ENCODE measurements around the gene OR10H1.

The OR10H1 gene

GRCh38 chr19:15813916-15814315 lies 1.5 kb downstream of the OR10H1 start:
- Histone ChIP-seq H3K4me1 (ENCODE audit: control insufficient read depth, low read length) (peaks cover 7% of the 10 kb centered on the region; the same call in 1 of the 2 replicates), H3K4me3 (ENCODE audit: low read length) (no peak overlapping the region), H3K27ac (ENCODE audit: low read depth, low read length) (no peak overlapping the region), H3K4me2 (ENCODE audit: low read length) (no peak overlapping the region), H3K27me3 (ENCODE audit: control insufficient read depth, low read length) (peaks cover 3% of the 10 kb centered on the region; the same call in 1 of the 2 replicates), H3K36me3 (ENCODE audit: control insufficient read depth, low read length) (no peaks in the 10 kb centered on the region), H3K79me2 (ENCODE audit: control insufficient read depth, low read length) (no peaks in the 10 kb centered on the region), H4K20me1 (ENCODE audit: control insufficient read depth, insufficient read depth, low read depth, low read length) (no peaks in the 10 kb centered on the region), H3F3A (ENCODE audit: control insufficient read depth, insufficient read depth) (no peaks in the 10 kb centered on the region), H3K9me2 (replicated peaks; ENCODE audit: control insufficient read depth, low read length) (no peaks in the 10 kb centered on the region), H3K9me3 (ENCODE audit: control insufficient read depth, insufficient read depth, low read length) (no peaks in the 10 kb centered on the region)
- TF ChIP-seq CTCF (IDR thresholded peaks at IDR 0.05; ENCODE audit: low read depth, low read length, poor library complexity, severe bottlenecking) = no peak

- Histone ChIP-seq H3K27ac (ENCODE audit: low read depth, low read length) (no peak overlapping the region), H3F3A (ENCODE audit: control insufficient read depth, insufficient read depth) (no peaks in the 10 kb centered on the region), H3K27me3 (ENCODE audit: control insufficient read depth, low read length) (peaks cover 3% of the 10 kb centered on the region; the same call in 1 of the 2 replicates), H3K79me2 (ENCODE audit: control insufficient read depth, low read length) (no peaks in the 10 kb centered on the region), H3K36me3 (ENCODE audit: control insufficient read depth, low read length) (no peaks in the 10 kb centered on the region), H4K20me1 (ENCODE audit: control insufficient read depth, insufficient read depth, low read depth, low read length) (no peaks in the 10 kb centered on the region), H3K4me3 (ENCODE audit: low read length) (no peak overlapping the region), H3K9me2 (replicated peaks; ENCODE audit: control insufficient read depth, low read length) (no peaks in the 10 kb centered on the region), H3K9me3 (ENCODE audit: control insufficient read depth, insufficient read depth, low read length) (no peaks in the 10 kb centered on the region), H3K4me2 (ENCODE audit: low read length) (no peak overlapping the region), H3K4me1 (ENCODE audit: control insufficient read depth, low read length) (peaks cover 7% of the 10 kb centered on the region; the same call in 1 of the 2 replicates)
- TF ChIP-seq EZH2phosphoT487 (IDR thresholded peaks at IDR 0.05; ENCODE audit: borderline replicate concordance, low read length) (no peak), CTCF (IDR thresholded peaks at IDR 0.05; ENCODE audit: low read depth, low read length, poor library complexity, severe bottlenecking) (no peak)
These were observed 3.3 kb downstream of the OR10H1 start for GRCh38 chr19:15812060-15812722.

GRCh38 chr19:15811476-15811875 lies 4.0 kb downstream of the OR10H1 start:
- no peaks in the 10 kb centered on the region for H3K9me3 ChIP-seq (ENCODE audit: control insufficient read depth, insufficient read depth, low read length)
- no peaks in the 10 kb centered on the region for H3K9me2 ChIP-seq (replicated peaks; ENCODE audit: control insufficient read depth, low read length)
- H3K27me3 ChIP-seq (ENCODE audit: control insufficient read depth, low read length) = peaks cover 3% of the 10 kb centered on the region; the same call in 1 of the 2 replicates
- no peaks in the 10 kb centered on the region for H4K20me1 ChIP-seq (ENCODE audit: control insufficient read depth, insufficient read depth, low read depth, low read length)
- TF ChIP-seq EZH2phosphoT487 (IDR thresholded peaks at IDR 0.05; ENCODE audit: borderline replicate concordance, low read length) = no peak
- no peak for TF ChIP-seq CTCF (IDR thresholded peaks at IDR 0.05; ENCODE audit: low read depth, low read length, poor library complexity, severe bottlenecking)
- no peak overlapping the region for H3K4me2 ChIP-seq (ENCODE audit: low read length)
- no peak overlapping the region for H3K4me3 ChIP-seq (ENCODE audit: low read length)
- H3K79me2 ChIP-seq (ENCODE audit: control insufficient read depth, low read length) = no peaks in the 10 kb centered on the region
- H3K36me3 ChIP-seq (ENCODE audit: control insufficient read depth, low read length) = no peaks in the 10 kb centered on the region
- peaks cover 7% of the 10 kb centered on the region; the same call in 1 of the 2 replicates for H3K4me1 ChIP-seq (ENCODE audit: control insufficient read depth, low read length)
- H3K27ac ChIP-seq (ENCODE audit: low read depth, low read length) = no peak overlapping the region
- no peaks in the 10 kb centered on the region for H3F3A ChIP-seq (ENCODE audit: control insufficient read depth, insufficient read depth)
